Gastrocnemius medialis (tissue), 4 donors: Measurements from ENCODE around the gene NEK6.

Experiments
- POLR2A ChIP-seq, 2 donors: fragments of 450-650 bp; IDR thresholded peaks; one replicate each; pipeline ENCODE4 v1.6.1; 2017; ENCODE audit warnings: antibody characterized with exemption in 2 of 2, mild to moderate bottlenecking in 2 of 2, moderate library complexity in 2 of 2
- TF ChIP-seq, protein P1 (sequence below), 5 experiments: fragments of 450-650 bp in 3 of 5; fragments of 200-600 bp in 2 of 5; sonication (generic) in 2 of 5; IDR thresholded peaks in 4 of 5; conservative IDR thresholded peaks in 1 of 5; 1 replicate in 4 of 5; 2 replicates in 1 of 5; pipeline ENCODE4 v1.5.1; 2016 to 2019; ENCODE audit warnings: antibody characterized with exemption in 5 of 5, mild to moderate bottlenecking in 3 of 5, moderate library complexity in 3 of 5

DNA sequence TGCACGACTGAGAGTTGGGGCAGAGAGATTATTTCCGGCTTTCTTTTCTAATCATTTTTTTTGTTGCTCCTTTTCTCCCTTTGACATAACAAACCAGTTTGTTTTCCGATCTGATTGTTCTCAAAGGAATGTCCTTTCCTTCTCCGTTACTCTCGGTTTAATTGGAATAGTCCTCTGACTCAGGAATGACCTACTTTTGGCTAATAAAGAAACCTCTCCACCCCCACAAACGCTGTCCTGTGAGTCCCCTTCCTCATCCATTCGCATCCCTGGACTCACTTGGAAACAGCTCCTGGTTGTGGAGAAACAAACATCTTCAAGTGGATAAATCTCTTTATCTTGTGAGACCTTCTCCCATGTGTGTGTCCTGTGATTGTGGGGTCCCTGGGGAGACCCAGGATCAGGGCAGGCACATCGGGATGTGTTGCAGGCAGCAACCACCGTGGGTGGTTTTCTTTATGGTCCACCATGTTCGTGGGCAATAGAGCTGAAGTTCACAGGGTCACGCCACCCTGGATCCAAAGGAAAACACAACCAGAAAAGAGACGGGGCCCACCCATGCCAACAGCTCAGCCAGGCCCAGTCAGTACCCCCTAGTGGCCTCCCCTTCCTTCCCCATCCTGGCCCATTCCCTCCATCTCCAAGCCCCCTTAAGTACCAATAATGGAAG is 45.2 kb upstream of the NEK6 start:
- TF ChIP-seq, protein P1, sequence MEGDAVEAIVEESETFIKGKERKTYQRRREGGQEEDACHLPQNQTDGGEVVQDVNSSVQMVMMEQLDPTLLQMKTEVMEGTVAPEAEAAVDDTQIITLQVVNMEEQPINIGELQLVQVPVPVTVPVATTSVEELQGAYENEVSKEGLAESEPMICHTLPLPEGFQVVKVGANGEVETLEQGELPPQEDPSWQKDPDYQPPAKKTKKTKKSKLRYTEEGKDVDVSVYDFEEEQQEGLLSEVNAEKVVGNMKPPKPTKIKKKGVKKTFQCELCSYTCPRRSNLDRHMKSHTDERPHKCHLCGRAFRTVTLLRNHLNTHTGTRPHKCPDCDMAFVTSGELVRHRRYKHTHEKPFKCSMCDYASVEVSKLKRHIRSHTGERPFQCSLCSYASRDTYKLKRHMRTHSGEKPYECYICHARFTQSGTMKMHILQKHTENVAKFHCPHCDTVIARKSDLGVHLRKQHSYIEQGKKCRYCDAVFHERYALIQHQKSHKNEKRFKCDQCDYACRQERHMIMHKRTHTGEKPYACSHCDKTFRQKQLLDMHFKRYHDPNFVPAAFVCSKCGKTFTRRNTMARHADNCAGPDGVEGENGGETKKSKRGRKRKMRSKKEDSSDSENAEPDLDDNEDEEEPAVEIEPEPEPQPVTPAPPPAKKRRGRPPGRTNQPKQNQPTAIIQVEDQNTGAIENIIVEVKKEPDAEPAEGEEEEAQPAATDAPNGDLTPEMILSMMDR (IDR thresholded peaks at IDR 0.05 in 4 of 5, conservative IDR thresholded peaks at IDR 0.05 in 1 of 5): no peak
- TF ChIP-seq POLR2A (IDR thresholded peaks at IDR 0.05): no peak
